HCT116 (cell line): ENCODE data around the gene MPC1. TPM values are rescaled to one million over a fixed set of nuclear protein-coding genes. Genes with fewer than 3 reads are reported as not detected.

ENCODE experiments used
- ATAC-seq: fragments of 200-7000 bp; cut with Tn5 transposase; 2 replicates; pipeline ENCODE4 v1.9.1; 2020; ENCODE audit warnings: mild to moderate bottlenecking, moderate library complexity
- BruUV-seq: library from RNA; stranded (reverse); fragments of 400-500 nt; replicated peaks from 2 replicates; lab custom pipeline; 2021; lab: Mats Ljungman, UMichigan
- CTCF ChIA-PET: fragments of 300-600 bp; sonication (Branson Sonifier 250); formaldehyde crosslinking; loops from one replicate; lab custom pipeline; 2021; ENCODE audit warnings: antibody characterized with exemption; lab: Charles Lee
- POLR2A ChIA-PET: fragments of 300-600, 350-600 bp; sonication (Branson Sonifier 250); formaldehyde crosslinking; loops from one replicate; lab custom pipeline; 2021; ENCODE audit warnings: antibody characterized with exemption; lab: Charles Lee
- RAD21 ChIA-PET, 2 experiments: fragments of 300-600 bp; sonication (Branson Sonifier 250); formaldehyde crosslinking; loops; one replicate each; lab custom pipeline; 2023; ENCODE audit warnings: low total read pairs in 2 of 2; ENCODE audit not compliant: uncharacterized antibody in 2 of 2, unreplicated experiment in 2 of 2, low non-redundant PET in 1 of 2; lab: Charles Lee
- DNase-seq: peaks from one replicate; pipeline ENCODE4 v3.0.0-alpha.2; 2010; ENCODE audit warnings: low read depth, low spot score
- H2AFZ ChIP-seq: fragments of 200-600 bp; shearing (Covaris generic), sonication (generic); 2 replicates; pipeline ENCODE4 v1.6.1; 2017; ENCODE audit warnings: low read depth, mixed run types, mixed read lengths, antibody characterized with exemption, low read length; ENCODE audit not compliant: poor library complexity, severe bottlenecking
- H3K27ac ChIP-seq: 2 replicates; pipeline ENCODE4 v1.5.1; 2012; ENCODE audit warnings: low read depth, low read length
- H3K27me3 ChIP-seq: fragments of 200-600 bp; sonication (generic); 2 replicates; pipeline ENCODE4 v1.6.1; 2016; ENCODE audit warnings: mixed run types, low read length, mixed read lengths; ENCODE audit not compliant: insufficient read depth
- H3K36me3 ChIP-seq, 2 experiments: fragments of 200-500 bp in 1 of 2; fragments of 200-600 bp in 1 of 2; sonication (Bioruptor generic) in 1 of 2; sonication (generic) in 1 of 2; 2 replicates each; pipeline versions ENCODE4 v1.5.1 to v1.6.1; 2014 to 2016; ENCODE audit warnings: low read length in 2 of 2, inconsistent platforms in 1 of 2, mixed read lengths in 1 of 2, mixed run types in 1 of 2; ENCODE audit not compliant: insufficient read depth in 2 of 2, control insufficient read depth in 1 of 2
- H3K4me1 ChIP-seq, 2 experiments: fragments of 200-600 bp in 1 of 2; sonication (generic) in 1 of 2; 2 replicates each; pipeline versions ENCODE4 v1.5.1 to v1.6.1; 2012 to 2017; ENCODE audit warnings: low read length in 2 of 2, inconsistent platforms in 1 of 2, mild to moderate bottlenecking in 1 of 2, mixed read lengths in 1 of 2, mixed run types in 1 of 2, moderate library complexity in 1 of 2; ENCODE audit not compliant: insufficient read depth in 2 of 2, control insufficient read depth in 1 of 2
- H3K4me2 ChIP-seq: fragments of 200-600 bp; sonication (generic); 2 replicates; pipeline ENCODE4 v1.6.1; 2017; ENCODE audit warnings: mixed run types, low read length, mixed read lengths
- H3K4me3 ChIP-seq, 2 experiments: fragments of 200-600 bp in 1 of 2; sonication (generic) in 1 of 2; replicated peaks in 1 of 2; 2 replicates each; pipeline ENCODE4 v1.5.1; 2011 to 2016; ENCODE audit warnings: low read length in 2 of 2, control low read depth in 1 of 2, low read depth in 1 of 2, mild to moderate bottlenecking in 1 of 2, mixed read lengths in 1 of 2, mixed run types in 1 of 2
- H3K79me2 ChIP-seq: fragments of 200-600 bp; sonication (generic); 2 replicates; pipeline ENCODE4 v1.6.1; 2017; ENCODE audit warnings: mild to moderate bottlenecking, mixed run types, low read length, moderate library complexity, mixed read lengths; ENCODE audit not compliant: insufficient read depth
- H3K9ac ChIP-seq: fragments of 200-600 bp; sonication (generic); 2 replicates; pipeline ENCODE4 v1.6.1; 2016; ENCODE audit warnings: low read length, mixed read lengths
- H3K9me2 ChIP-seq: fragments of 200-600 bp; sonication (generic), shearing (Covaris generic); 2 replicates; pipeline ENCODE4 v1.6.1; 2017; ENCODE audit warnings: mixed run types, mild to moderate bottlenecking, moderate library complexity; ENCODE audit not compliant: insufficient read depth
- H3K9me3 ChIP-seq, 2 experiments: fragments of 200-500 bp in 1 of 2; fragments of 200-600 bp in 1 of 2; sonication (Bioruptor generic) in 1 of 2; sonication (generic) in 1 of 2; 2 replicates each; pipeline ENCODE4 v1.6.1; 2014 to 2017; ENCODE audit warnings: low read length in 2 of 2, mixed read lengths in 2 of 2, inconsistent platforms in 1 of 2, low read depth in 1 of 2, mild to moderate bottlenecking in 1 of 2, mixed run types in 1 of 2, moderate library complexity in 1 of 2; ENCODE audit not compliant: control insufficient read depth in 1 of 2, insufficient read depth in 1 of 2
- H4K20me1 ChIP-seq: fragments of 200-600 bp; sonication (generic), shearing (Covaris generic); 2 replicates; pipeline ENCODE4 v1.6.1; 2017; ENCODE audit warnings: mixed run types, mild to moderate bottlenecking, moderate library complexity; ENCODE audit not compliant: insufficient read depth
- ATF3 ChIP-seq: IDR thresholded peaks from 2 replicates; pipeline ENCODE4 v1.6.1; 2012
- EGR1 ChIP-seq: IDR thresholded peaks from 2 replicates; pipeline ENCODE4 v1.6.1; 2012; ENCODE audit warnings: low read depth
- ELF1 ChIP-seq: IDR thresholded peaks from 2 replicates; pipeline ENCODE4 v1.6.1; 2012; ENCODE audit warnings: low read depth, borderline replicate concordance
- EZH2 ChIP-seq: fragments of 200-600 bp; sonication (generic); IDR thresholded peaks from 2 replicates; pipeline ENCODE4 v1.6.1; 2017; ENCODE audit warnings: antibody characterized with exemption, mixed run types
- FOSL1 ChIP-seq: IDR thresholded peaks from 2 replicates; pipeline ENCODE4 v1.6.1; 2012; ENCODE audit warnings: low read depth
- MAX ChIP-seq: IDR thresholded peaks from 2 replicates; pipeline ENCODE4 v1.6.1; 2012
- SRF ChIP-seq: IDR thresholded peaks from 2 replicates; pipeline ENCODE4 v1.6.1; 2012; ENCODE audit warnings: low read depth
- YY1 ChIP-seq: IDR thresholded peaks from 2 replicates; pipeline ENCODE4 v1.6.1; 2011; ENCODE audit warnings: low read length, low read depth, moderate library complexity, mild to moderate bottlenecking; ENCODE audit not compliant: insufficient replicate concordance; ENCODE audit errors: extremely low read depth
- intact Hi-C: fragments of 100-400 bp; cut with micrococcal nuclease; formaldehyde crosslinking; loops from 2 replicates; pipeline ENCODE4 v1.10.0; 2022
- total RNA-seq: library from RNA; stranded (reverse); gene quantifications from one replicate; pipeline ENCODE4 v1.2.1, GENCODE V29; 2021; ENCODE audit not compliant: unreplicated experiment
- TF ChIP-seq, protein P1 (sequence below): IDR thresholded peaks from 2 replicates; pipeline ENCODE4 v1.6.1; 2011; ENCODE audit warnings: mild to moderate bottlenecking, low read length, moderate library complexity; ENCODE audit not compliant: insufficient replicate concordance; ENCODE audit errors: extremely low read depth

Gene MPC1
- total RNA-seq, 1 experiment from 2014 or later, result 15.9 TPM

DNA sequence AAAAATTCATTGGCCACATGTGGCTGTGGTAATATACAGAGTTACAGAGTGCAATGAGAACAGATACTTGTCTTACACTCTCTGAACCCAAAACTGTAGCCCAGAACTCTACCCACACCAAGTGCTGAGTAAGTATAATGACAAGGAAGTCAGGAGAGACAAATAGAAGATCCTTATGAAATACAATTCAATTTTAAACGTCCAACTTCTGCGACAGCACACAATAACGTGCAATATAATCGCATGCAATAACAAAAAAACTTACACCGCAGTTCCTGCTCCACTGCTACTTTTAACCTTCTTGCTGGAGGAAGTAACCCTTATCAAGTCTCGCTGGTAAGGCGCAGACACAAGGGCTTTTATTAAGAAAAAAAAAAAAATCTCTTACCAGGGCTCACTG lies 41.3 kb downstream of the MPC1 start:
- DNase-seq (no peak), ATAC-seq (no peak)
- intact Hi-C loops, result no loop called here
- CTCF ChIA-PET, result no interaction called here
- H3K27me3 ChIP-seq, result no peaks in the 10 kb centered on the region
- no peaks in the 10 kb centered on the region for H3K9me3 ChIP-seq
- peak overlapping the region; percentile 79 for H3K4me2 ChIP-seq
- H3K9me2 ChIP-seq, result no peaks in the 10 kb centered on the region
- POLR2A ChIA-PET, result interaction anchor here (0.9 kb wide), 1 partner anchor 36 kb away, joined by 3 read pairs; no protein-coding TSS in a partner anchor
- peaks cover 3% of the 10 kb centered on the region; the same call in 1 of the 2 replicates for H4K20me1 ChIP-seq
- no TSS peak for BruUV-seq
- H3K79me2 ChIP-seq, result peaks cover 59% of the 10 kb centered on the region
- TF ChIP-seq, protein P1, sequence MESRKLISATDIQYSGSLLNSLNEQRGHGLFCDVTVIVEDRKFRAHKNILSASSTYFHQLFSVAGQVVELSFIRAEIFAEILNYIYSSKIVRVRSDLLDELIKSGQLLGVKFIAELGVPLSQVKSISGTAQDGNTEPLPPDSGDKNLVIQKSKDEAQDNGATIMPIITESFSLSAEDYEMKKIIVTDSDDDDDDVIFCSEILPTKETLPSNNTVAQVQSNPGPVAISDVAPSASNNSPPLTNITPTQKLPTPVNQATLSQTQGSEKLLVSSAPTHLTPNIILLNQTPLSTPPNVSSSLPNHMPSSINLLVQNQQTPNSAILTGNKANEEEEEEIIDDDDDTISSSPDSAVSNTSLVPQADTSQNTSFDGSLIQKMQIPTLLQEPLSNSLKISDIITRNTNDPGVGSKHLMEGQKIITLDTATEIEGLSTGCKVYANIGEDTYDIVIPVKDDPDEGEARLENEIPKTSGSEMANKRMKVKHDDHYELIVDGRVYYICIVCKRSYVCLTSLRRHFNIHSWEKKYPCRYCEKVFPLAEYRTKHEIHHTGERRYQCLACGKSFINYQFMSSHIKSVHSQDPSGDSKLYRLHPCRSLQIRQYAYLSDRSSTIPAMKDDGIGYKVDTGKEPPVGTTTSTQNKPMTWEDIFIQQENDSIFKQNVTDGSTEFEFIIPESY, result no peak
- no peak for TF ChIP-seq YY1
- TF ChIP-seq FOSL1, result no peak
- TF ChIP-seq EGR1, result no peak
- TF ChIP-seq EZH2, result no peak
- TF ChIP-seq ELF1, result no peak
- no peak for TF ChIP-seq SRF
- TF ChIP-seq ATF3, result no peak
- TF ChIP-seq MAX, result no peak
- H3K4me1 ChIP-seq, result peaks cover 0 to 17% of the 10 kb centered on the region in 2 experiments; a peak in 3 of 4 replicates
- RAD21 ChIA-PET, result no interaction called here
- H3K4me3 ChIP-seq, result peak overlapping the region; percentile 98 to 100
- H3K9ac ChIP-seq, result peak overlapping the region; percentile 96
- peaks cover 6 to 12% of the 10 kb centered on the region in 2 experiments; a peak in 3 of 4 replicates for H3K36me3 ChIP-seq
- no peak overlapping the region for H3K27ac ChIP-seq
- H2AFZ ChIP-seq, result no peak overlapping the region
